GM12874 (cell line): ENCODE measurements around the gene PDE4A.

Source experiments
- TF ChIP-seq, protein P1 (sequence below): IDR thresholded peaks from 2 replicates; pipeline ENCODE4 v1.5.1; 2011; ENCODE audit warnings: low read depth, mild to moderate bottlenecking, control low read depth, low read length, moderate library complexity; ENCODE audit not compliant: insufficient read depth

PDE4A gene

DNA sequence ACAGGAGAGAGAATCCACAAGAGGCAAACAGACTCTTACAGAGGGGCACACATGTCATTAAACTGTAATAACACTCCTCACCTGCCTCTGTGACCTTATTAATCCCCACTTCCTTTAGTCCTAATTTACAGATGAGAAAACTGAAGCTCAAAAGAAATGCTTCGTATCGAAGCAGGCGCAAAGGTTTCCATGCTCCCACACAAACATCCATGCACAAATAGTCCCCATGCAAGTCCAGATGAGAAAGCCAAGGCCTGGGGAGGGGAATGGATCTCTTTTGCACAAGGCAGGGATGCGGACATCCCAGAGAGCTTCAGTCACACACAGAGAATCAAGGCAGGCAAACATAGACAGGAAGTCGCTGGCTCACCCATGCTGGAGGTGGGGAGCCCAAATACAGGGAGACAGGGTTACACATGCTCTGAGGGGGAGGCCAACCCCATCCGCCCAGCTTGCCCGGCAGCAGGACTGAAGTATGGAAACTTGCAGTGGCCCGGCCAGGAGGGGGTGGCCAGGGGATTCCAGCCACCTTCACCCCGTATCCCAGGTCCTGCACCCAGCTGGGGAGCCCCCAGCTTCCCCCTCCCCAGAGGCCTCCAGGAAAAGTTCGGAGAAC lies 96.4 kb downstream of the PDE4A start:
- TF ChIP-seq, protein P1, sequence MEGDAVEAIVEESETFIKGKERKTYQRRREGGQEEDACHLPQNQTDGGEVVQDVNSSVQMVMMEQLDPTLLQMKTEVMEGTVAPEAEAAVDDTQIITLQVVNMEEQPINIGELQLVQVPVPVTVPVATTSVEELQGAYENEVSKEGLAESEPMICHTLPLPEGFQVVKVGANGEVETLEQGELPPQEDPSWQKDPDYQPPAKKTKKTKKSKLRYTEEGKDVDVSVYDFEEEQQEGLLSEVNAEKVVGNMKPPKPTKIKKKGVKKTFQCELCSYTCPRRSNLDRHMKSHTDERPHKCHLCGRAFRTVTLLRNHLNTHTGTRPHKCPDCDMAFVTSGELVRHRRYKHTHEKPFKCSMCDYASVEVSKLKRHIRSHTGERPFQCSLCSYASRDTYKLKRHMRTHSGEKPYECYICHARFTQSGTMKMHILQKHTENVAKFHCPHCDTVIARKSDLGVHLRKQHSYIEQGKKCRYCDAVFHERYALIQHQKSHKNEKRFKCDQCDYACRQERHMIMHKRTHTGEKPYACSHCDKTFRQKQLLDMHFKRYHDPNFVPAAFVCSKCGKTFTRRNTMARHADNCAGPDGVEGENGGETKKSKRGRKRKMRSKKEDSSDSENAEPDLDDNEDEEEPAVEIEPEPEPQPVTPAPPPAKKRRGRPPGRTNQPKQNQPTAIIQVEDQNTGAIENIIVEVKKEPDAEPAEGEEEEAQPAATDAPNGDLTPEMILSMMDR = no peak

GRCh38 chr19:10517361-10517759 lies 97.0 kb downstream of the PDE4A start, which contains the start of gene S1PR5:
Gene S1PR5, minus strand, starts transcription at chr19:10517447. Its CDS starts 2,436 bp downstream, at chr19:10515011.
- TF ChIP-seq, protein P1 = no peak

DNA sequence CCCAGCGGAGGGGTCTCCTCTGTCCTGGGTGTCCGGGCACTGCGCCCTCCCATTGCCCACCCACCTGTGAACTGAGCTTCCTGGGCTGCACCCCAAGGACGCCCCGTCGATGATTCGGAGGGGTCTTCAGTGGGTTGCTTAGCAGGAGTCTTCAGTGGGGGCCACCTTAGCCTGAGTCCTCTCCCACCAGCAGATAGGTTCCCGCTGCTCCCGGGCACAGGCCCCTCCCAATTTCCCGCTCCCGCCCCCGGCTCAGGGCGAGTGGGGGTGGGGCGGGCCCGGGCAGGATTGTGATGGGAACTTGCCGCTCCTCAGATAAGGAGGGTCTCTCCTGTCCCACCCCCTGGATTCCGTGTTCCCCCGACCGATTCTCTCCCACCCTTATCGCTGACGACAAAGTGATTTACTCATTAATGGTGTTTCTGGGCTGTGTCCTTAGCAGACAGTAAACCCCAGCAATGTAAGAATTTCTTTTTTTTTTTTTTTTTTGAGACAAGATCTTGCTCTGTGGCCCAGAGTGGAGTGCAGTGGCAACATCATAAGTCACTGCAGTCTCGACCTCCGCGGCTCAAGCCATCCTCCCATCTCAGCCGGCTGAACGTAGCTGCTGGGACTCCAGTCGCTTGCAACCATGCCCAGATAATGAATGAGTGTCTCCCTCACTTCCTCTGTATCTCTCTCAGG lies 97.6 kb downstream of the PDE4A start:
- TF ChIP-seq, protein P1 = no peak

- TF ChIP-seq, protein P1 = no peak
Measured at GRCh38 chr19:10518444-10519361, 98.4 kb downstream of the PDE4A start.
